Measurements from ENCODE around the gene TRPV2.

DNA sequence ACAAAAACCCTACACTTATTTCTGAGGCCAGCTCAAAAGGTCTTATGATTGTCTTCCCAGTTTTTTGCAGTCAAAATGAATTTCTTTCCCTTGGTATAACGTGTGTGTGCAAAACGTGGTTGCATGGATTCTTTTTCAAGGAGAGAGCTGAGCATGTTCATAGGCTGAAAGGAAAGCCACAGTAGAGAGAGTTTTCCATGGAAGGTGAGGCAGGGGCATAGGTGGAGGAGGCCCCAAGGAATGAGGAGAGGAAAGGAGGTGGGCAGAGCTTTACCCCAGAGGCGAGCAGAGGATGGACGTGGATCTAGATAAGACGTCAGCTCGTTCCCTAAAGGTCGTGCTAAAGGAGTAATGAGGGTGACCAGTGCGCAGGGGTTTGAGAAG lies 22.8 kb downstream of the TRPV2 start:
- TF ChIP-seq POLR2A (IDR thresholded peaks at IDR 0.05; ENCODE audit: low read length), result no peak
- no peak for TF ChIP-seq GATA1 (IDR thresholded peaks at IDR 0.05; ENCODE audit: low read depth, low read length)
